IMR-90 (cell line): ENCODE results near the gene FOXO6. TPM values are rescaled to one million over a fixed set of nuclear protein-coding genes. Genes with fewer than 3 reads are reported as not detected.

Experiments used
- ATAC-seq: fragments of 200-7000 bp; cut with Tn5 transposase; 2 replicates; pipeline ENCODE4 v1.9.1; 2020; ENCODE audit warnings: low read depth, mild to moderate bottlenecking, moderate library complexity
- BruUV-seq: library from RNA; stranded (reverse); fragments of 400-500 nt; replicated peaks from 2 replicates; lab custom pipeline; 2021; lab: Mats Ljungman, UMichigan
- CTCF ChIA-PET: fragments of 300-600 bp; formaldehyde crosslinking; extraction: SDS; loops from one replicate; lab custom pipeline; 2021; ENCODE audit warnings: antibody characterized with exemption; lab: Yijun Ruan, JAX
- POLR2A ChIA-PET: fragments of 300-600 bp; sonication (Branson Sonifier 250); formaldehyde crosslinking; loops from one replicate; lab custom pipeline; 2022; ENCODE audit warnings: antibody characterized with exemption; ENCODE audit not compliant: unreplicated experiment; lab: Charles Lee
- DNase-seq: peaks from one replicate; pipeline ENCODE4 v3.0.0; 2013
- H2AFZ ChIP-seq: replicated peaks from 2 replicates; pipeline ENCODE3; 2013; ENCODE audit warnings: low read length, mild to moderate bottlenecking; ENCODE audit not compliant: poor library complexity
- H2AK5ac ChIP-seq: 2 replicates; pipeline ENCODE4 v1.6.1; 2013; ENCODE audit warnings: low read depth, low read length, inconsistent platforms
- H2AK9ac ChIP-seq: replicated peaks from 2 replicates; pipeline ENCODE3; 2013; ENCODE audit warnings: mild to moderate bottlenecking, low read depth, low read length, moderate library complexity; ENCODE audit not compliant: poor library complexity
- H2BK120ac ChIP-seq: 2 replicates; pipeline ENCODE4 v1.6.1; 2013; ENCODE audit warnings: low read depth, low read length, inconsistent platforms
- H2BK15ac ChIP-seq: 3 replicates; pipeline ENCODE4 v1.6.1; 2013; ENCODE audit warnings: low read depth, low read length, inconsistent platforms
- H2BK20ac ChIP-seq: 2 replicates; pipeline ENCODE4 v1.6.1; 2013; ENCODE audit warnings: low read depth, mild to moderate bottlenecking, inconsistent platforms, low read length, moderate library complexity
- H2BK5ac ChIP-seq: 2 replicates; pipeline ENCODE4 v1.6.1; 2013; ENCODE audit warnings: mild to moderate bottlenecking, low read depth, low read length, inconsistent platforms; ENCODE audit not compliant: poor library complexity, severe bottlenecking
- H3K14ac ChIP-seq: replicated peaks from 2 replicates; pipeline ENCODE4 v1.6.1; 2013; ENCODE audit warnings: low read depth, low read length, inconsistent platforms
- H3K18ac ChIP-seq: 2 replicates; pipeline ENCODE4 v1.6.1; 2013; ENCODE audit warnings: low read depth, low read length, control low read depth
- H3K23ac ChIP-seq: 2 replicates; pipeline ENCODE4 v1.6.1; 2013; ENCODE audit warnings: low read depth, low read length, inconsistent platforms
- H3K27ac ChIP-seq: 2 replicates; pipeline ENCODE4 v1.5.1; 2013; ENCODE audit warnings: mild to moderate bottlenecking, control low read depth, low read length; ENCODE audit not compliant: insufficient read depth
- H3K27me3 ChIP-seq: 2 replicates; pipeline ENCODE4 v1.6.1; 2013; ENCODE audit warnings: low read length; ENCODE audit not compliant: control insufficient read depth, insufficient read depth
- H3K36me3 ChIP-seq: 2 replicates; pipeline ENCODE4 v1.6.1; 2013; ENCODE audit warnings: low read length, mixed read lengths; ENCODE audit not compliant: control insufficient read depth, insufficient read depth
- H3K4ac ChIP-seq: 2 replicates; pipeline ENCODE4 v1.6.1; 2013; ENCODE audit warnings: low read depth, low read length, inconsistent platforms
- H3K4me1 ChIP-seq: 2 replicates; pipeline ENCODE4 v1.6.1; 2013; ENCODE audit warnings: low read length, mixed read lengths; ENCODE audit not compliant: control insufficient read depth, insufficient read depth
- H3K4me2 ChIP-seq: 2 replicates; pipeline ENCODE4 v1.6.1; 2013; ENCODE audit warnings: low read depth, mild to moderate bottlenecking, control low read depth, low read length, moderate library complexity
- H3K4me3 ChIP-seq: 2 replicates; pipeline ENCODE4 v1.5.1; 2013; ENCODE audit warnings: low read depth, mild to moderate bottlenecking, control low read depth, low read length, moderate library complexity; ENCODE audit not compliant: insufficient read depth
- H3K56ac ChIP-seq: 2 replicates; pipeline ENCODE4 v1.6.1; 2013; ENCODE audit warnings: low read length, inconsistent platforms; ENCODE audit not compliant: insufficient read depth; ENCODE audit errors: extremely low read depth
- H3K79me1 ChIP-seq, 2 experiments: 2 replicates each; pipeline ENCODE4 v1.6.1; 2013; ENCODE audit warnings: low read length in 2 of 2, inconsistent platforms in 1 of 2, low read depth in 1 of 2
- H3K9ac ChIP-seq: 2 replicates; pipeline ENCODE4 v1.6.1; 2013; ENCODE audit warnings: low read depth, low read length, control low read depth
- H3K9me1 ChIP-seq: 2 replicates; pipeline ENCODE4 v1.6.1; 2013; ENCODE audit warnings: low read length, inconsistent platforms; ENCODE audit not compliant: insufficient read depth
- H3K9me3 ChIP-seq: 2 replicates; pipeline ENCODE4 v1.6.1; 2013; ENCODE audit warnings: low read length; ENCODE audit not compliant: control insufficient read depth, insufficient read depth
- H4K20me1 ChIP-seq: 2 replicates; pipeline ENCODE4 v1.6.1; 2013; ENCODE audit warnings: low read length, inconsistent platforms; ENCODE audit not compliant: insufficient read depth
- H4K5ac ChIP-seq: 2 replicates; pipeline ENCODE4 v1.6.1; 2013; ENCODE audit warnings: mild to moderate bottlenecking, low read depth, low read length, control low read depth
- H4K8ac ChIP-seq, 2 experiments: 2 replicates each; pipeline ENCODE4 v1.6.1; 2013; ENCODE audit warnings: low read depth in 2 of 2, low read length in 2 of 2, control low read depth in 1 of 2, inconsistent platforms in 1 of 2
- H4K91ac ChIP-seq: 2 replicates; pipeline ENCODE4 v1.6.1; 2013; ENCODE audit warnings: low read depth, low read length, inconsistent platforms; ENCODE audit not compliant: insufficient read depth
- FOS ChIP-seq: fragments of 150-350 bp; IDR thresholded peaks from 2 replicates; pipeline ENCODE4 v1.6.1; 2016; ENCODE audit warnings: low read depth, low read length
- MAFK ChIP-seq: IDR thresholded peaks from 2 replicates; pipeline ENCODE4 v1.6.1; 2012; ENCODE audit warnings: low read depth, low read length, improper control_type of control experiment
- MAZ ChIP-seq: IDR thresholded peaks from 2 replicates; pipeline ENCODE4 v1.6.1; 2012; ENCODE audit warnings: low read depth, mild to moderate bottlenecking, low read length, improper control_type of control experiment, moderate library complexity, borderline replicate concordance
- NFE2L2 ChIP-seq: fragments of 150-350 bp; IDR thresholded peaks from 2 replicates; pipeline ENCODE4 v1.6.1; 2016; ENCODE audit warnings: low read depth, mild to moderate bottlenecking, low read length
- RFX5 ChIP-seq: IDR thresholded peaks from 2 replicates; pipeline ENCODE4 v1.8.0; 2012; ENCODE audit warnings: low read depth, mild to moderate bottlenecking, low read length, moderate library complexity
- WGBS, 2 experiments: methylation state at CpG; one replicate each; pipeline versions ENCODE4 v1.1.5 to v1.1.7; 2013; ENCODE audit warnings: missing lambda C conversion rate in 2 of 2; ENCODE audit not compliant: insufficient read length in 1 of 2; ENCODE audit errors: extremely low coverage in 2 of 2; 5-methylcytosine and 5-hydroxymethylcytosine counted together
- dilution Hi-C: fragments of 300-500 bp; cut with HindIII; formaldehyde crosslinking; loops from one replicate; pipeline ENCODE4 v1.14.3; 2018; ENCODE audit warnings: low sequenced_read_pairs; ENCODE audit not compliant: unreplicated experiment
- in situ Hi-C: fragments of 300-500 bp; cut with MboI; formaldehyde crosslinking; loops from 3 replicates; pipeline ENCODE4 v1.14.3; 2019; ENCODE audit warnings: low sequenced_read_pairs, inconsistent platforms, mixed read lengths
- intact Hi-C: fragments of 100-400 bp; cut with micrococcal nuclease; formaldehyde crosslinking; loops from 2 replicates; pipeline ENCODE4 v1.10.0; 2022
- polyA plus RNA-seq, 3 experiments: library from polyadenylated mRNA; depleted of rRNA; stranded (reverse); fragments of >200 nt; gene quantifications; 2 replicates each; pipeline ENCODE4 v1.2.3, GENCODE V29; 2012; ENCODE audit warnings: low replicate concordance in 1 of 3
- total RNA-seq: library from RNA; depleted of rRNA; stranded (reverse); fragments of >200 nt; gene quantifications from 2 replicates; pipeline ENCODE4 v1.2.3, GENCODE V29; 2012
- TF ChIP-seq, protein P1 (sequence below): fragments of 150-350 bp; IDR thresholded peaks from 2 replicates; pipeline ENCODE4 v1.6.1; 2017; ENCODE audit warnings: mild to moderate bottlenecking, antibody characterized with exemption, low read length, low read depth
- TF ChIP-seq, protein P2 (sequence below): conservative IDR thresholded peaks from 2 replicates; pipeline ENCODE4 v1.5.1; 2012; ENCODE audit warnings: mild to moderate bottlenecking, low read depth, low read length, improper control_type of control experiment

The FOXO6 gene
- total and polyA plus RNA-seq, 2 of the 4 experiments (the other 2 are of a cell fraction): not detected

DNA sequence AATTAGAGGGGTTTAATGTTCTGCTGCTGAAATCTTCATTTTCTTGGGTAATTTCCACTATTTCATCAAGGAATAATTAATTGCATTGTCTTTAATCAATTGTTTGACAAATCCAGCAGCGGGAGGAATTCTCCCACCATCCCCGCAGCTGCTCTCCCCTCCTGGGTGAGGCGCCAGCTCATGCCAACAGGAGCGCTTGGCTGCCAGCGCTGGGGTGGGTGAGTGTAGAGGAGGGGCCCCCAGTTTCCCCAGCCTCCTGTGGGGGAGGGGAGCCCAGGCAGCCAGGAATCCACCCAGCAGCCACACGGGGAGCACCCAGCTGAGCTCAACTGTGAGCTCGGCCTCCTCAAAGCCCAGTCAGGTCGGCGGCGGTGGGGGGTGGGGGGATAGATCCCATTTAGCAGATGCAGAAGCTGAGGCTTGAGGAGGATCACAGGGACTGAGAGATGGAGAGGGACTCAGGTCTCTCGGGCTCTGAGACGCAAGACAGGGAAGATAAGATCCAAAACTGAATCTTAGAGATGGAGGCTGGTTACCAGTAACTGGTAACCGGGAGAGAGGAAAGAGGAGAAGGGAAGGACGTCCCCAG, 46.5 kb downstream of the FOXO6 start:
- H2AK5ac ChIP-seq: no peak overlapping the region
- H2BK15ac ChIP-seq: no peak overlapping the region
- H4K5ac ChIP-seq: no peak overlapping the region
- H2BK120ac ChIP-seq: no peak overlapping the region
- ATAC-seq (no peak), DNase-seq (no peak)
- no peak overlapping the region for H3K56ac ChIP-seq
- no peak overlapping the region for H2AFZ ChIP-seq
- no peaks in the 10 kb centered on the region for H3K9me1 ChIP-seq
- no peak overlapping the region for H3K27ac ChIP-seq
- H2BK5ac ChIP-seq: no peak overlapping the region
- H4K91ac ChIP-seq: no peak overlapping the region
- H3K27me3 ChIP-seq: peaks cover 67% of the 10 kb centered on the region
- TF ChIP-seq MAFK (no peak), NFE2L2 (no peak), FOS (no peak), MAZ (no peak), RFX5 (no peak)
- TF ChIP-seq, protein P1, sequence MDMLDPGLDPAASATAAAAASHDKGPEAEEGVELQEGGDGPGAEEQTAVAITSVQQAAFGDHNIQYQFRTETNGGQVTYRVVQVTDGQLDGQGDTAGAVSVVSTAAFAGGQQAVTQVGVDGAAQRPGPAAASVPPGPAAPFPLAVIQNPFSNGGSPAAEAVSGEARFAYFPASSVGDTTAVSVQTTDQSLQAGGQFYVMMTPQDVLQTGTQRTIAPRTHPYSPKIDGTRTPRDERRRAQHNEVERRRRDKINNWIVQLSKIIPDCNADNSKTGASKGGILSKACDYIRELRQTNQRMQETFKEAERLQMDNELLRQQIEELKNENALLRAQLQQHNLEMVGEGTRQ: no peak
- TF ChIP-seq, protein P2, sequence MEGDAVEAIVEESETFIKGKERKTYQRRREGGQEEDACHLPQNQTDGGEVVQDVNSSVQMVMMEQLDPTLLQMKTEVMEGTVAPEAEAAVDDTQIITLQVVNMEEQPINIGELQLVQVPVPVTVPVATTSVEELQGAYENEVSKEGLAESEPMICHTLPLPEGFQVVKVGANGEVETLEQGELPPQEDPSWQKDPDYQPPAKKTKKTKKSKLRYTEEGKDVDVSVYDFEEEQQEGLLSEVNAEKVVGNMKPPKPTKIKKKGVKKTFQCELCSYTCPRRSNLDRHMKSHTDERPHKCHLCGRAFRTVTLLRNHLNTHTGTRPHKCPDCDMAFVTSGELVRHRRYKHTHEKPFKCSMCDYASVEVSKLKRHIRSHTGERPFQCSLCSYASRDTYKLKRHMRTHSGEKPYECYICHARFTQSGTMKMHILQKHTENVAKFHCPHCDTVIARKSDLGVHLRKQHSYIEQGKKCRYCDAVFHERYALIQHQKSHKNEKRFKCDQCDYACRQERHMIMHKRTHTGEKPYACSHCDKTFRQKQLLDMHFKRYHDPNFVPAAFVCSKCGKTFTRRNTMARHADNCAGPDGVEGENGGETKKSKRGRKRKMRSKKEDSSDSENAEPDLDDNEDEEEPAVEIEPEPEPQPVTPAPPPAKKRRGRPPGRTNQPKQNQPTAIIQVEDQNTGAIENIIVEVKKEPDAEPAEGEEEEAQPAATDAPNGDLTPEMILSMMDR: no peak
- no peak overlapping the region for H2BK20ac ChIP-seq
- H3K79me1 ChIP-seq: no peaks in the 10 kb centered on the region
- 64% methylated on average over 2 of the region's 14 CpGs; no CpG with 5 or more reads in 1 of the 2 experiments for WGBS, 2 experiments
- BruUV-seq: no TSS peak
- in situ Hi-C loops: loop anchor here (25.0 kb wide), 1 partner anchor 370 kb away; no protein-coding TSS in a partner anchor
- H3K18ac ChIP-seq: no peak overlapping the region
- no peak overlapping the region for H3K4me3 ChIP-seq
- no peak overlapping the region for H3K23ac ChIP-seq
- no peaks in the 10 kb centered on the region for H4K20me1 ChIP-seq
- no peak overlapping the region for H2AK9ac ChIP-seq
- H3K36me3 ChIP-seq: no peaks in the 10 kb centered on the region
- dilution Hi-C loops: no loop called here
- ChIA-PET CTCF (no interaction called here), POLR2A (no interaction called here)
- H4K8ac ChIP-seq: no peak overlapping the region
- intact Hi-C loops: no loop called here
- H3K14ac ChIP-seq: no peak overlapping the region
- H3K9me3 ChIP-seq: peaks cover 6% of the 10 kb centered on the region
- no peak overlapping the region for H3K9ac ChIP-seq
- no peak overlapping the region for H3K4ac ChIP-seq
- no peak overlapping the region for H3K4me2 ChIP-seq
- no peaks in the 10 kb centered on the region for H3K4me1 ChIP-seq
